ENCODE data around the gene SHB. TPM values are rescaled to one million over a fixed set of nuclear protein-coding genes. Genes with fewer than 3 reads are reported as not detected.

The SHB gene
- total and polyA plus RNA-seq, 2 donors (not counting 1 experiment from before 2014, with no cell fraction given): 9.9 to 13.9 TPM

DNA sequence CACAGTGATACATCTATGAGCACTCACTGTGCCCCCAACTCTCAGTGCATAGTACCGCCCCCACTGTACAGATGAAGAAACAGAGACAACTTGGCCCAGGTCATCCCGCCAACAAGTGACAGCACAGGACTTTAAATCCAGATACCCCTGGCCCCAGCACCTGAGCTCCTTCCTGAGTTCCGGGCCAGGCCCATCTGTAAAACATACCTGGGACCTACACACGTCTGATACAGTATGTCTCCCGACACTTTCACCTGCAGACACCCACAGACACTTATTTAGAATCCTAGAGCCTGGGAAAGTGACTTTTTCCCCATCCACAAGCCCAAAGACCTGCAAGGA is 104.3 kb downstream of the SHB start:
- H3K27ac ChIP-seq (ENCODE audit: insufficient read depth, low read length): peak overlapping the region; percentile 95
- H3K4me3 ChIP-seq (replicated peaks in 1 of 4; ENCODE audit: control extremely low read depth in 1 of 4, insufficient read depth in 1 of 4, low read depth in 3 of 4, low read length in 4 of 4): no peak overlapping the region
- peaks cover 24% of the 10 kb centered on the region for H3K79me2 ChIP-seq (ENCODE audit: control insufficient read depth, insufficient read depth, low read length)
- H3K4me2 ChIP-seq (ENCODE audit: extremely low read depth, insufficient read depth, low read length): peak overlapping the region; percentile 45
- no peak overlapping the region for H2AFZ ChIP-seq (ENCODE audit: low read length)
- peaks cover 36% of the 10 kb centered on the region for H3K4me1 ChIP-seq (ENCODE audit: control insufficient read depth, extremely low read depth, insufficient read depth, low read length)
- H3K27me3 ChIP-seq (ENCODE audit: control insufficient read depth, insufficient read depth, low read length): no peaks in the 10 kb centered on the region
- no peak overlapping the region for H3K9ac ChIP-seq (ENCODE audit: insufficient read depth, low read length)
- DNase-seq (ENCODE audit: low read depth in 2 of 2): no peak
- TF ChIP-seq CTCF (conservative IDR thresholded peaks at IDR 0.05 in 1 of 2, IDR thresholded peaks at IDR 0.05 in 1 of 2; ENCODE audit: low read depth in 1 of 2, low read length in 2 of 2): no peak
- no peak for TF ChIP-seq EZH2 (IDR thresholded peaks at IDR 0.05; ENCODE audit: low read length, missing control alignments)
- no peaks in the 10 kb centered on the region for H4K20me1 ChIP-seq (ENCODE audit: control insufficient read depth, extremely low read depth, insufficient read depth, low read length)
- H3K36me3 ChIP-seq (ENCODE audit: control insufficient read depth, insufficient read depth, low read length): peaks cover 4% of the 10 kb centered on the region
- no peaks in the 10 kb centered on the region for H3K9me3 ChIP-seq (ENCODE audit: control insufficient read depth, insufficient read depth, low read depth, low read length)

DNA sequence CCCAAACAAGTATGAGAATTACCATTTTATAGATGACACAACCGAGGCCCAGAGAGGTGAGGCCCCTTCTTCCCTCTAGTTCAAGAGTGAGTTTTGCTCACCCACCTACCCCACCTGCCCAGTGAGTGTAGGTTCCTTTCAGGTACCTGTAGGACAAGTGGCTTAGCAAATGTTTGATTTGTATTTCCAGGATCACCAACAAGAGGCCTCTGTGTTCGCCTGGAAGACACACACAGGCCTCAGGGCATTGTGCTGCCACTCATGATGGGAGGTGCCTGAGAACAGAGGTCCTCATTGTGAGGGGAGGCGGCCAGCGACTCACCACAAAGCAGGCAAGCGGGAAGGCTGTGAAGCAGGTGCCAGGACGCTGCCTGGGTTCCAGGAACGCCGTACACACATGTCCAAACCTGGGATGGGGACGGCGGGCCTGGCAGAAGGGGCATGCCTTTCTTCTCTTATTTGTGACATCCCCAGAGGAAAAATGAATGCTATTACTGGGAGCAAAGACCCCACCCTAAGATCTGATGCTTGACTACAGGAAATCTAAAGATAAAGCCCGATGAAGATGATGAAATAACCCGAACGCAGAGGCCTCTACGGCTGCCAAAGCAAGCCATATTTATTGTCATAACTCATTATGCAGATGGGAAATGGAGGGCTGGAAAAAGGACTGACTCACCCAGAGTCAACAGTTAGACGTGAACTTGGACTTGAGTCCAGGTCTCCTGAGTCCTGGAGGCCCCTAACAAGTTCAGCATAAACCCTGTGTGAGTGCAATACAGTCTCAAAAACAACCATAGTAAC is 104.9 kb downstream of the SHB start:
- Histone ChIP-seq H3K4me1 (ENCODE audit: control insufficient read depth, extremely low read depth, insufficient read depth, low read length) (peaks cover 33% of the 10 kb centered on the region), H3K4me3 (replicated peaks in 1 of 4; ENCODE audit: control extremely low read depth in 1 of 4, insufficient read depth in 1 of 4, low read depth in 3 of 4, low read length in 4 of 4) (no peak overlapping the region), H3K79me2 (ENCODE audit: control insufficient read depth, insufficient read depth, low read length) (peaks cover 22% of the 10 kb centered on the region), H3K9ac (ENCODE audit: insufficient read depth, low read length) (peak overlapping the region; percentile 41), H2AFZ (ENCODE audit: low read length) (no peak overlapping the region), H3K27ac (ENCODE audit: insufficient read depth, low read length) (peak overlapping the region; percentile 95), H3K36me3 (ENCODE audit: control insufficient read depth, insufficient read depth, low read length) (peaks cover 4% of the 10 kb centered on the region), H4K20me1 (ENCODE audit: control insufficient read depth, extremely low read depth, insufficient read depth, low read length) (no peaks in the 10 kb centered on the region), H3K9me3 (ENCODE audit: control insufficient read depth, insufficient read depth, low read depth, low read length) (no peaks in the 10 kb centered on the region), H3K27me3 (ENCODE audit: control insufficient read depth, insufficient read depth, low read length) (no peaks in the 10 kb centered on the region), H3K4me2 (ENCODE audit: extremely low read depth, insufficient read depth, low read length) (peak overlapping the region; percentile 45)
- DNase-seq (ENCODE audit: low read depth in 2 of 2): peak; percentile 98 to 99
- TF ChIP-seq CTCF (conservative IDR thresholded peaks at IDR 0.05 in 1 of 2, IDR thresholded peaks at IDR 0.05 in 1 of 2; ENCODE audit: low read depth in 1 of 2, low read length in 2 of 2) (no peak), EZH2 (IDR thresholded peaks at IDR 0.05; ENCODE audit: low read length, missing control alignments) (no peak)

DNA sequence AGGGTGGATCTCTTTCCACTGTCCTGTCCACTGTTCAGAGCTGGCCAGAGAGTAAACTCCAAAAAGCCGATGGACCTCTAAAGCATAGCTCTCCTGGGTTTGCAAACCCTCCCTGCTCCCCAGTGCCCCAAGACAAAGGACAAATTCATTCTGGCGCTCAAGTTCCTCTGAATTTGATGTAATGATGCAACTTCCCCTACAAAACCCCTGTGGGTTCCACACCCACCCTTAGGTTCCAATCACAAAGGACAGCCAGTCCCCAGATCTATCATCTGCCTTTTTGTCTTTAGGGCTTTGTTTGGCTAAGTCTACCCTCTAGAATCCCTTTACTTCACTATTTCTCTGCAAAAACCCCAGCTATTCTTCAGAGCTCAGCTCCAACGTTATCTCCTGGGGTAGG is 107.7 kb downstream of the SHB start:
- no peak overlapping the region for H3K4me3 ChIP-seq (replicated peaks in 1 of 4; ENCODE audit: control extremely low read depth in 1 of 4, insufficient read depth in 1 of 4, low read depth in 3 of 4, low read length in 4 of 4)
- H3K9ac ChIP-seq (ENCODE audit: insufficient read depth, low read length): no peak overlapping the region
- no peak overlapping the region for H3K27ac ChIP-seq (ENCODE audit: insufficient read depth, low read length)
- no peaks in the 10 kb centered on the region for H3K9me3 ChIP-seq (ENCODE audit: control insufficient read depth, insufficient read depth, low read depth, low read length)
- no peaks in the 10 kb centered on the region for H3K27me3 ChIP-seq (ENCODE audit: control insufficient read depth, insufficient read depth, low read length)
- no peak overlapping the region for H3K4me2 ChIP-seq (ENCODE audit: extremely low read depth, insufficient read depth, low read length)
- no peak for TF ChIP-seq CTCF (conservative IDR thresholded peaks at IDR 0.05 in 1 of 2, IDR thresholded peaks at IDR 0.05 in 1 of 2; ENCODE audit: low read depth in 1 of 2, low read length in 2 of 2)
- no peak for TF ChIP-seq EZH2 (IDR thresholded peaks at IDR 0.05; ENCODE audit: low read length, missing control alignments)
- DNase-seq (ENCODE audit: low read depth in 2 of 2): no peak
- H3K79me2 ChIP-seq (ENCODE audit: control insufficient read depth, insufficient read depth, low read length): peaks cover 21% of the 10 kb centered on the region
- no peaks in the 10 kb centered on the region for H4K20me1 ChIP-seq (ENCODE audit: control insufficient read depth, extremely low read depth, insufficient read depth, low read length)
- no peak overlapping the region for H2AFZ ChIP-seq (ENCODE audit: low read length)
- H3K4me1 ChIP-seq (ENCODE audit: control insufficient read depth, extremely low read depth, insufficient read depth, low read length): peaks cover 22% of the 10 kb centered on the region
- H3K36me3 ChIP-seq (ENCODE audit: control insufficient read depth, insufficient read depth, low read length): peaks cover 4% of the 10 kb centered on the region
